Measurements from ENCODE around the gene CA10.

The CA10 gene

DNA sequence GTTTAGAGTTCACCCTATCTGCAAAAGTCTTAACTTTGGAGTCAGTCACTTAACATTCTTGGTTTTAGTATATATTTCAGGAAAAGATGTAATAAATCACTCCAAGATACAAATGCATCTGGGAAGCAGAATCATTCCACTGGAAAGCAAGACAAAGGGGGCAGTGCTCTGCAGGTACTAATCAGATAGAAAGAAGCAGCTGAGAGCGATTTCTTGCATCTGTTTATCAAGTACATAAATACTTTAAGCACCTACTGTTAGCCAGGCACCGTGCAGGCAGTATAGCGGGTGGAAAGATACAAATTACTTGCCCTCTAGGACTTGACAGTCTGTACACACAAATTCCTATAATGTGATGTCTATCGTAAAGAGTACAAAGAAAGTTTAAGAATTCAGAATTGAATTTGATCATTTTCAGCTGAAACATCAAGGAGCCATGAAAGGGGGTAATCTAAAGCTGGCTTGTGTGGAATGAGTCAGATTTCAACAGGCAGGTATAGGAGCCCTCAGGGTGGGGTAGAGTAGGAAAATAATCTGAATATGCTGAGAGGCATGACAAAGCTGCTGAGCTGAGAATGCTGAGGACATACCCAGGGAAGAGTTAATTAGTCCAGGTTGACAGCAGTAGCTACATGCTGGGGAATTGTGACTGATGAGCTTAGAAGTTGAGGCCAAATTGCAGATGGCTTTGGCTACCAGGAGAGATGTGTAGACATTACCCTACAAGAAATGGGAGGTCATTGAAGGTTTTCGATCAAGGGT lies 110.2 kb downstream of the CA10 start:
- no peak for DNase-seq (ENCODE audit: low read depth in 2 of 2)

DNA sequence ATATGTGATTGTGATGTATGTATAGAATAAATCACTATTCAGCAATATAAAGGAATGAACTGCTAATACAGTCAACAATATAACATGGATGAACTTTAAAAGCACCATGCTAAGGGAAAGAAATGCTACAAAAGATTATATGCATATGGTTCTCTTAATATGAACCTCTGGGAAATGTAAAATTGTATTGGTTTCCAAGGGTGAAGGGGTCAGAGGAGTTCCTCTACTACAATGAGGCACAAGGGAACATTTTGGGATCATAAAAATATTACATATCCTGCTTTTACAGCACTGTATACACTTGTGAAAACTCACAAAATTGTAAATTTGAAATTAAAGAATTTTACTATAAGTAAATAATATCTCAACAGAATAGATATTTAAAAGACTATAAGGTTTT lies 111.4 kb downstream of the CA10 start:
- DNase-seq (ENCODE audit: low read depth in 2 of 2) = no peak

DNA sequence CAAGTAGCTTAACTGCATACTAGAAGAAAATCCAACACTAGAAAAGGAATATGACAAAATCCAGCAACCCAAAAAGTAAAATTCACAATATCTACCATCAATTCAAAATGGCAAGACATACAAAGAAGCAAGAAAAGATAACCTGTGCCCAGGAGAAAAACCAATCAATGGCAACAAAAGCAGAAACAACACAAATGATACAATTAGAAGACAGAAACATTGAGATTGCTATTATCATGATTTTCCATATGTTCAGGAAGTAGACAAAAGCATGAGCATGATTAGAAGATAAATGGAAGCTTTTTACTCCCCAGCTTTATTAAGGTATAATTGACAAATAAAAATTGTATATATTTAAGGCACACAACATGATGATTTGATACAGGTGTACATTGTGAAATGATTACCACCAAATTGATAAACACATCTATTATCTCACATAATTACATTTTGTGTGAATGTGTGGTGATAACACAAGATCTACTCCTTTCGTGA lies 117.3 kb downstream of the CA10 start:
- DNase-seq (ENCODE audit: low read depth in 2 of 2) = no peak

DNA sequence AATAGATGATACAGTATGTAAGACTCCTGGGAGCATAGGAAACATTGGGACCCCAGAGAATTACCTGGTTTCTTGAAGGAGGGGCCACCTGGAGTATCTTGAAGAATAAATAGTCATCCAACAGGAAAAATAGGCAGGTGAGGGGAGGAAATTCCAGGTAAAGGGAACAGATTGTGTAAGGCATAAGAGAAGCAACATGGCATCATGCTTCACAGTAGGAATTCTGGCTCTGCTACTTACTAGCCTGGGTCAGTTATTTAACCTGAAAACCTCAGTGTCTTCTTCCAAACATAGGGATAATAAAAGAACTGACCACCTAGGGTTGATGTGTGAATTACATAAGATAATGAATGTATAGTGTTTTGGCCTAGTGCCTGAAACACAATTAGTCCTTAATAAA lies 122.1 kb downstream of the CA10 start:
- no peak for DNase-seq (ENCODE audit: low read depth in 2 of 2)

DNA sequence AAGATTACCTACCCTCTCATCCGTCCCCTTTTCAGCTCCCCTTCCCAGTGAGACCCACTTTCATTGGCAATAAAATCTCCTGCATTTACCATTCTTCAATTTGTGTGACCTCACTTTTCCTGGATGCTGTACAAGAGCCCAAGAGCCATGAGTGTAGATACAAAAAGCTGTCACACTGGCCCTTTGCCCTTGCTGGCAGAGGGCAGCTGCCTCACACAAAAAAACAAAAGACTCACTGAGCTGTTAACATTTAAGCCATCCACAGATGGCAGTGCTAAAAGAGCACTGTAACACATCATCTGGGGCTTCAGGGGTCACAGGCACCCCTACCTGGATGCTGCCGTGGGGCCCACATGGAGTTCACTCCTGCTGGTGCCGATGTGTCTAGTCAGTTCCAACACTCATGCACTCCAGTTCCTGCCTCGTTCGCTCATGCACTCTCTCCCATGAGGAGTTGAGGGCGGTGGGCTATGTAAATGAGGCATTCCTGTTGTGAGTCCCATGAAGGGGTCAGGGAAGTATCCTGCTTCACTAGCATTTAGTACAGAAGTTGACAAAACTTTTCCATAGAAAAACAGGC lies 123.1 kb downstream of the CA10 start:
- no peak for DNase-seq (ENCODE audit: low read depth in 2 of 2)

DNA sequence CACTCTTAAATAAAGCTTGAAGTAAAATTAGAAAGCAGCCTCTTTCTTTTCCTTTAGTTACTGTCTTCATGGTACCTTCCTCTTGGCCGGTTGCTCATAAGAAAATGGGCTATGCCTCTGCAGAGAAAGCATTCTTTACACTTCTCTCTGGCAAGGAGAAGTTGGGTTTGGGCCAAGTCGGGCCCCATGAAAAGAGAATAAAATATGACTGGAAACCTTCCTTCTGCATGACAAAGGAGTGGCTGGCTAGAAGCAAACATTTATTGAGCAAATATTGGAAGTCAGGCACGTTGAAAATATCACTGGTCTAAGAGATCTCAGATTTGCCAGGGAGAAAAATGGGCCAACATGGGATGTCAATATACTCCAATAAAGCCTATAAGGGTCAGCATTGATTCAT lies 126.1 kb downstream of the CA10 start:
- no peak for DNase-seq (ENCODE audit: low read depth in 2 of 2)

DNA sequence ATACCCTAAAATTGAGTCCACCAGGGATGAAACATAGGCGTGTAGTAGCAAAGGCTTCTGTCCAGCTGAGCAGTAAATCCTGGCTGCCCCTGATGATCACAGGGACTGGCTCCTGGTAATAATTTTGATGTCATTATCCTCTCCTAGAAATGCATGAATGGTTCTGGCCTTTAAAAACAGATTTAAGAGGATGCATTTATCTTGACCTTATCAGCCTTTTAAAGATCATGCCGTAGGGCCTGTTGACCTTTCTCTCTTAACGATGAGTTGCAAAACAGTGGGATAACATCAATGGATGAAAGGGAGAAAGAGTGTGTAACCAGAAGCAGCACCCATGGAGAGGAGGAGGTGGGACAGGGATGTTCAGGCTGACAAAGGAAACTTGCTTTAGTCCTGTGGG lies 128.5 kb downstream of the CA10 start:
- no peak for DNase-seq (ENCODE audit: low read depth in 2 of 2)

DNA sequence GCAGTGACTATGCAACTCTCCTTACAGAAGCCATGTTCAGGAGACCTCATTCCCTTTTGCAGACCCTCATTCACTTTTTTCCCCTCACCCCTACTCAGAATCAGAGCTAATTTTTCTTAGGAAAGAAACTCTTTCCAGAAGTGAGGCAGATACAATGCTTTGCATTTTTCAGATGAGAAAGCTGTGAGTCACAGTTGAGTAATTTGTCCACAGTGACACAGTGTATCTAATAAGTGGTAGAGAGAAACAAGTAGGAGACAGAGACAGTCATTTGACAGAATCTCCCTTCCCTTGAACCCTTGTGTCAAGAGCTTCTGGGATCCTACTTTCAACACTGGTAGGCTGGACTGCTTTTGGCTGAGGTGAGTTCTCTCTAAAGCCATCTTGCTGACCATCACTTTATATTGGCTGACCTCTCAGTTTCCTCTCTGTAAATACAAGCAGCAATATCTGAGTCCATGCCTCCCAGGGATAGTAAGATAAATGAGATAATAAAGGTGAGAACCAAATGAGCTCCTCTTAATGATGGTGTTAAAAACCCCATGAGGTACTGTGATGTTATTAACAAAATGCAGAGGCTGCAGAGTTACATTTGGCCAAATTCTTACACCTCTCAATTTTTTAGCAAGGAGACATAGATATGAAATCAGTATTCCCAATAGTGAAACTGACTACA lies 130.8 kb downstream of the CA10 start:
- no peak for DNase-seq (ENCODE audit: low read depth in 2 of 2)

DNA sequence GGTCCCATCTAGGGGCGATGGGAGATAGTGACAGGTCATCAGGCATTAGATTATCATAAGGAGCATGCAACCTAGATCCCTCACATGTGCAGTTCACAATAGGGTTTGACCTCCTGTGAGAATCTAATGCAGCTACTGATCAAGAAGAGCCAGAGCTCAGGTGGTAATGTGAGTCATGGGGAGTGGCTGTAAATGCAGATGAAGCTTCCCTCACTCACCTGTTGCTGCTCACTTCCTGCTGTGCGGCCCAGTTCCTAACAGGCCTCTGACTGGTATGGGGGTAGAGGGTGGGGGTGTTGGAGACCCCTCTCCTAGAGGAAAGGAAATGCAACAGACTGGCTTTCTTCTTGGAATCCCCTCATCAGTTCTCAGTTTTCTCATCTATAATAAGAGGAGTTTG lies 131.4 kb downstream of the CA10 start:
- no peak for DNase-seq (ENCODE audit: low read depth in 2 of 2)

DNA sequence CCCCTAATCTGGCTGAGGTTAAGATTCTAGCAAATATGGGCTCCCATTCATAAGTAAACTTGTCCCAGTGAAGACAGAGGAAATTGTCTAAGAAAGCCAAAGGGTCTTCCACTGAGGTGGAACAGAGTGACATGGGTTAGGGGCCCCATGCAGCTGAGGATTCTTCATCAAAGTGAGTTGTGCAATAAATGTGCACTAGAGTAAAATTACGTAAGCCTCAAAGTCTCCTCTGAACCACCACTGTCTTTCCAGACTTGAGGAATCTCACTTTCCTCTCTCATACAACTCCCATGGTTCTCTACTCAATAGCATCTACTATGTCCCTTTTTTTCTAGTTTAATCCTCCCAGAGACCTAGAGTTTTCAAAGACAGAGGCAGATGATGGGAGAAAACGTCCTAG lies 132.4 kb downstream of the CA10 start:
- DNase-seq (ENCODE audit: low read depth in 2 of 2) = no peak

DNA sequence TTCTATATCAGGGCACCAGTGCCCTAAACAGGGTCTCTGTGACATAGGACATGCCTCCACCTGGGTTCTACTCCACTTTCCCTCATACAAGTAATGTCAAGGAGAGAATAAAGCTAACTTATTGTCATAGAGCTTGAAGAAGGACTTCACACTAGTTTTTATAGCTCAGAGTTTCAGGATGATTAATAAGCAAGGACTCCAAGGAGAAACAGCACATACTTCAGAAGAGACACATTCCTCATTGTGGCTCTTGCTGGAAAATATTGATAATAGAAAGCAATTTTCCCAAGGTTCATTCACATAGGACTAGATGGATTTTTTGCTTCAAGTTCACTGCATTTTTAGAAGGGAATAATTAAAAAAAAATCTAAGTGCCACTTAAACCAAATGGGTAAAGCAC lies 133.3 kb downstream of the CA10 start:
- no peak for DNase-seq (ENCODE audit: low read depth in 2 of 2)

DNA sequence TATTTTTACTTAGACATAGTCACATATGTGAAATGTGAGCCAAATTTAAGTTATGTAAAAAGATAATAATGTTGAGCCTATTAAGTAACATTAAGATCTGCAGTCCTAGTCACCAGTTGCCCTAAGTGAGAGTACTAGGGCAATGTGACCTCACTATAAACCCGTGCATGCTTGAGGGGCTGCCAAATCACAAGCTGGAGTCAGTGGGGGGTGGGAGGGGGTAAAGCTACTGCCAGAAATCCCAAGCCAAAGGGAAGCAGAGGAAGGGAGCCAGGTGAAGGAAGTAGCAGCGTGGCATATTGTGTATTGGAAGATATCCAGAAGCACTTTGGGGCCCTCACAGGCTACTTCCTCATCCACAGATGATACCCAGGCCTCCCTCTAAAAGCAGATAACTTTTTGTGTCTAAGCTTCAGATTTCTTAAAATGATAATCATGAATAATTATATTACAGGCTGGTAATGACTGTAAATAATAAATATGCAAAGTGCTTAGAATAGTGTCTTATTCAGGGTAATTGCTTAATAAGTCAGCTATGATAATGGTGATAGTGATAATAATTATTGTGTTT lies 134.1 kb downstream of the CA10 start:
- no peak for DNase-seq (ENCODE audit: low read depth in 2 of 2)

DNA sequence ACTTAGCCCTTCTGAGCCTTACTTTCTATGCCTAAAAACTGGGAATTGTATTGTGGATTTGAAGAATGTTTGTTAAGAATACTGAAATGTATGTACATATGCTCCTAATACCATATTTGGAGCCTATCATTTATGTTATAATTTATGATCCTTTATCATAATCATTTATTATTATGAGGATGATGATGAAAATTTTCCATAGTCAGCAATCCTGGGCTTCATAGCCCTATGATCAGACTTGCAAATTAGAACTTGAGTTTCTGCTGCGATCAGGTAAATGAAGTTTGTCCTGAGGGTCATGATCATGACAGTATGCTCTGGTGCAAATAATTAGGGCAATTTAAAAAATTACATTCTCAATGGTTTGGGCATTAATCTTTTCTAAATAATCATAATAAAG lies 147.4 kb downstream of the CA10 start:
- no peak for DNase-seq (ENCODE audit: low read depth in 2 of 2)

DNA sequence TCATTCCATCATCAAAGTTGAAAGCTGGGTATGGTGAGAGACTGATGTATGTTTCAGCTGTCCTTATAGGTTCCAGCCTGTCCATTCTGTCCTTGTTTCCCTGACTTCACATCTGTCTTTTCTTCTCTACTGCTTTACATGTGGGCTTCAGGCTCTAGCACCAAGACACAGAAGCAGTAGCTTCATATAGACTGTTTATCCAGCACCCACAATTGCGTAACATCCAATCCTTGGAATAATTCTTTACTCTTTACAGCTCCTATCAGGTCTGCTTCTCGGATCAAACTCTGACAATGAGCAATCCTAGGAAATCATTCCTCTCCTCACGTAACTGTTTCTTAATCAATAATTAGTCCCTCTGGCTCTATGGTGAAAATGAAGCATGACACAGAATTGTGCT lies 158.9 kb downstream of the CA10 start:
- no peak for DNase-seq (ENCODE audit: low read depth in 2 of 2)

DNA sequence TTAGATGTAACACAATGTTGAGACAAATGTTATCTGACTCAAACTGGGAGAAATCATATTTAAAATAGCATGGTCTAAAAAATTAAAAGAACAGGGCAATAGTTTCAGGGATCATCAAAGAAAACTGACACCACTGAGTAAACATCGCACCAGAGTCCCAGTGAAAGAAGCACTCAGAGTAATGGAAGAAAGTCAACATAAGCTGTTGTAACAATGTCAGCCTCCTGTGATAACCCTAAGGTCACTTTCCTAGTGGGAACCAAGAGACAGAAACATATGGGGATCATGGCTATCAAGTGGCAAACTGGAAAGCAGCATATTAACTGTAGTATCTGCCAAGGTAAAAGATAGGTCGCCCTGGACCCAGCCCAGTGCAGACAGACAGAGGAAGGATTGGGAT lies 160.8 kb downstream of the CA10 start:
- DNase-seq (ENCODE audit: low read depth in 2 of 2) = no peak

DNA sequence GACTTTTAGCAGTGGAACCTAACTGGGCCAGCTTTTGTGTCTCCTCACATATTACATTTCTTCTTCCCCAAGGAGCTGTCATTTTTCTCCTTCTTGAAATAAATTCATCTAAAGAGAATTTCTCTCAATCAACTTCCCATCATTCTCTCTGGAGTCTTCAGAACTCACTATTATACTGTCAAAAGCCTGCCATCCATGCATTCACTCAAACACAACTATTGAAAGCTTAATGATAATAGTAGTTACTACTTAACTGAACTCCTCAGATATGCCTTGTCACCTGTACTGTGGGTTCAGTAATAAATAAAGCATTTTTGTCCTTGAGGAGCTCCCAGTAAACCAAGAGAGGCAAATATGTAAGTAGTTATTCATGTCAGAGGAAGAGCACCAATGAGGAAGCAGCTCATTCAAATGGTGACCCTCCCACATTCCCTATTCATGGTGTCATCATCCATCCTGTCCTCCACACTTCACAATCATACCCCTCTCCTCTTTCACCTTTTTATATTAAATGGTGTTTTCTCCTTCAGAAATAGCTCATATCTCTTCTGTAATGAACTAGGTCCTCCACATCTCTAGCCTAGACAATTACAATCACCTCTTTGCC lies 162.6 kb downstream of the CA10 start:
- DNase-seq (ENCODE audit: low read depth in 2 of 2) = no peak

DNA sequence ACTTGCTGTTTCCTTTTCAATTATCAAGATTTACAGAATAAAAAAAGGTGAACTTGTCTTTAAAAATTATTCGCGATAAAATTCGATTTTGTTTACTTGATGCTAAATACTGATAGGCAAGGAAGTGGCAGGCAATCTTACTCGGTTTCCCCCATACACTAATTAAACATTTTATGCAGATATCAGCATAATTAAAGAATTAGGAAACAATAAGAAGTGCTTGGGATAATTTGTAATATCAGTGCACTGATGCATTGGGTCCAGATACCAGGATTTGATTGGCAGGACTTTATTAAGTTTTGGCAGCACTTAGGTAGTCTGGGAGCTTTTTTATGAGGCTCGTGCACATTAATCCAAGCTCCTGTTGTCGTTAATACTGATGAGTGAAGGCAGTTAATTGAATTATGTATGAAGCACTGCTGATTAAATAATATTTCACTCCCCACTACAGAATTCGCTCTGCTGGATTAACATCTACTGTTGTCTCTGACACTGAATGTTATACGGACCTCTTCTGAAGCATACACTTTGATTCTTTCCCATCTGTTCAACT lies 165.6 kb downstream of the CA10 start:
- no peak for DNase-seq (ENCODE audit: low read depth in 2 of 2)

DNA sequence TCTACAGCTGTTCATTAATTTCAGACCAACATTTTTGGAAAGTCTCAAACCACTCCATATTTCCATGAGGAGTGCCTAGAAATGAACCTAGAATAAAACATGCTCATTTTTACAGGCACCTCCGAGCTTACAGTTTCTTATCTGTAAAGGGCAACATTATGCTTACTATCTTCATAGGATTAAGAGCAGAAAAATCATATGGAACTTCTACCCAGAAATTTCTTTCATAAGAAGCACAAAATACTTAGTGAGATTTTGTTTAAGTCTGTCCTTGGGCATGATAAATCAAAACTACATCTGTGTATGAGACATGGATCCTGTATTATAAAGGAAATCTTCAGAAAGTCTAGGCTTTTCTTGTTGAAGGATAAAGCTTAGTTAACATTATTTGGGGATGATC lies 187.4 kb downstream of the CA10 start:
- no peak for DNase-seq (ENCODE audit: low read depth in 2 of 2)

DNA sequence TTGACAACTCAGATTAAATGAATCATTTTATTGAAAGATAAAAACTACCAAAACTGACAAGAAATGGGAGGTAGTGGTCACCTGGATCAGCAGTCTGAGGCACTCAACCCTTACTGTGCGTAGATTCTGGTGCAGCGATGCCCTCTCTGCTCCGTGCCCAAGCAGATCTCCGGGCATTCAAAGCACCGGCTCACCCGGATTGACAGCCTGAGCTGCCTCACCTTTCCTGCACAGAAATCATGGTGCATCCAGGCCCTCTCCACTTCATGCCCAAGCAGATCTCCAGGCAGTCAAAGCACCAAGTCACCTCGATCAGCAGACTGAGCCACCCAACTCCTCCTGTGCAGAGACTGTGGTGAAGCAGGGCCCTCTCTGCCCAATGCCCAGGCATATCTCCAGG lies 196.8 kb downstream of the CA10 start:
- DNase-seq (ENCODE audit: low read depth in 2 of 2) = no peak

DNA sequence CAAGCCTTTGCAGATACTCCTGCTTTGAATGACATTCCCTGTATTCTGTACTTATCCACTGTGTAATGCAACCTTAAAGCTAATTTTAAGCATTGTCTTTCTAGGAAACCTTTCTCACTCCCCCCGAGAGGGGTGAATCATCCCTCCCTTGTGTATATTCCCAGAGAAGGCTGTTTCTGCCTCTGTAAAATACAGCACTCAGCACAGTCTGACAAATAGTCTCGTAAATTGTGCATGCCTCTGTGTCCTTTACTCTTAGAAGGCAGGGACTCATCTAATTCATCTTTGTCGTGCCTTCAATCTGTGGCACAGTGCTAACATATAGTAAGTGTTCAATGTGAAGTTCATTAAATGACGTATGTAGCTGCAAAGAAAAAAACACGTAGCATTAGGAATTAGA lies 200.7 kb downstream of the CA10 start:
- no peak for DNase-seq (ENCODE audit: low read depth in 2 of 2)

DNA sequence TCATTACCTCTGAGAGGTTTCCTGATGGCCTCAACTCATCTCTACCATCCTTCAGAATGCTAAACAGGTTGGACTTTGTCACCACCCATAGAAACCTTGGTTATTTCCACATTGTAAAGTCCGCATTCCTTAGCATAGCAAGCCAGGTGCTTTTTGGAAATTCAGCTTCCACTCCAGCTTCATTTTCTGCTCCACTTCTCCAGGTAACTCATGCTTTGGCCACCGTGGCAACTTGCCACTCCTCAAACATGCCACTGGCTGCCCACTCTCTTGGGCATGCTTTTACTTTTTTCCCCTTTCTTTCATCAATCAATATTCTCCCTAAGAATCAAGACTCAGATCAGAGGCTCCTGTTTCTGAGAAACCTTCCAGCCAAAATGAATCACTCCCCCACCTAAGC lies 203.3 kb downstream of the CA10 start:
- DNase-seq (ENCODE audit: low read depth in 2 of 2) = no peak

DNA sequence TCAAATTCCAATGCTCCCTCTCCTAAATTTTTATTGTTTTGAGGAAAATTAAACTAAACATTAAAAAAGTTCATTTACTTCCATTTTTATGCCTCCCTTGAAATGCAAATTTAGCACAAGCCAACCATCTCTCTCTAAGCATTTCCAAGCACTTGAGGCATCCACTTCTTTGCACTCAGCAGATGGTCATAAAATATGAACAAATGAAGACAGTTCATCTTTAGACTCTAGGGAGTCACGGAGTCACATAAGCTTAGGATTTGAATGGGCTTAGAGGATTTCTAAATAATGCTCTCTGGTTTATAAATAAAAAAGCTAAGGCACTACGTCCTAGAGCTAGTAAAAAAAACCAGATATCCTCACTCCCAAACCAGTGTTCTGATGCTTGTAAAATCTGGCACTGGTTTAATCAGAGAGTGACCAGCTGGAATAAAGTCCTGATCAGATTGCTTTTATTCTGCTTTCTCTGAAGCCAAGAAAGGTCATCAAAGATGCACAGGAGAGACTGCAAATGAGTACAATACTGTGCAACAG lies 204.2 kb downstream of the CA10 start:
- no peak for DNase-seq (ENCODE audit: low read depth in 2 of 2)
